ENCODE measurements around the gene MYO1F. TPM values are rescaled to one million over a fixed set of nuclear protein-coding genes. Genes with fewer than 3 reads are reported as not detected.

Gene MYO1F
- total RNA-seq, 1 donor from 2014 or later, result 0.69 TPM

DNA sequence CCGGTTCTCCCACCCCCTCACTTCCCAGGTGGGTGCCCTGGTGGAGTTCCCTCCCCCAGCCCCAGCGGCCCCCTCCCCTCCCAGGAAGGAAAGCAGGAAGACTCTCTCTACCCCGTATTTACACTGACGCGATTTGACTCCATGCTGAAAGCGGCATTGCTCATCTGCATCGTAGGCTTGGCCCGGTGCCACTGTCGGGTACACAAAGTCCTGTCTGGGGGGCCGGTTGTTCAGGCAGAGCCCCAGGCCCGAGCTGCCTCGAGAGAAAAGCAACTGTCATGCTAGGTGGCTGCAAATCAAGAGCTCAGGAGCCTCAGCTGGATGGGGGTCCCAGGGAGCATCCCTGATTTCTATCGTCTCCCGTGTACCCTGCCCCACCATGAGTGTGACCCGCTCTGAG, 18.4 kb upstream of the MYO1F start:
- H3K27me3 Mint-ChIP-seq (ENCODE audit: low read depth), result peaks cover 4% of the 10 kb centered on the region
- H3K27ac Mint-ChIP-seq, result no peak overlapping the region
- peaks cover 10% of the 10 kb centered on the region for H3K4me1 Mint-ChIP-seq
- no peak for DNase-seq (ENCODE audit: low spot score in 2 of 2, unreplicated experiment in 2 of 2)
- no peak overlapping the region for H3K4me3 Mint-ChIP-seq
- H3K9me3 Mint-ChIP-seq, result peaks cover 6% of the 10 kb centered on the region
- peaks cover 36% of the 10 kb centered on the region for H3K36me3 Mint-ChIP-seq
- TF ChIP-seq, protein P1, sequence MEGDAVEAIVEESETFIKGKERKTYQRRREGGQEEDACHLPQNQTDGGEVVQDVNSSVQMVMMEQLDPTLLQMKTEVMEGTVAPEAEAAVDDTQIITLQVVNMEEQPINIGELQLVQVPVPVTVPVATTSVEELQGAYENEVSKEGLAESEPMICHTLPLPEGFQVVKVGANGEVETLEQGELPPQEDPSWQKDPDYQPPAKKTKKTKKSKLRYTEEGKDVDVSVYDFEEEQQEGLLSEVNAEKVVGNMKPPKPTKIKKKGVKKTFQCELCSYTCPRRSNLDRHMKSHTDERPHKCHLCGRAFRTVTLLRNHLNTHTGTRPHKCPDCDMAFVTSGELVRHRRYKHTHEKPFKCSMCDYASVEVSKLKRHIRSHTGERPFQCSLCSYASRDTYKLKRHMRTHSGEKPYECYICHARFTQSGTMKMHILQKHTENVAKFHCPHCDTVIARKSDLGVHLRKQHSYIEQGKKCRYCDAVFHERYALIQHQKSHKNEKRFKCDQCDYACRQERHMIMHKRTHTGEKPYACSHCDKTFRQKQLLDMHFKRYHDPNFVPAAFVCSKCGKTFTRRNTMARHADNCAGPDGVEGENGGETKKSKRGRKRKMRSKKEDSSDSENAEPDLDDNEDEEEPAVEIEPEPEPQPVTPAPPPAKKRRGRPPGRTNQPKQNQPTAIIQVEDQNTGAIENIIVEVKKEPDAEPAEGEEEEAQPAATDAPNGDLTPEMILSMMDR (IDR thresholded peaks at IDR 0.05; ENCODE audit: unreplicated experiment), result no peak

DNA sequence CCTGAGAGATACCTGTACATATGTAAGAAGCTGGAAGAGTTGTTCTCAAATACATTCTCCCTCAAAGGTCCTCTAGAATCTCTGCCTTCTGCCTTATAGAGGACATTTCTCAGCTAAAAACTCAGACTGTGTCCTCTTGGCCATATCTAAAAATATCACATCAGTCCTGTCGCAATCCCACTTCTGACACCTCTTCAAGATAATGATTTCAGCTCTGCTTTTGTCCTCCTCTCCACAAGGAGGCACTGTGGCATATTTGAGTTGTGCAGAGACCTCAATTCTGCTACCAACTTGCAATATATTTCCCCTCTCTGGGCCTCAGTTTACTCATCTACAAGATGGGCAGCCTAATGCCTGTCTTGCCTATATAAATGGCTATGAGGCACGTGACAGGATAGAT, 16.7 kb upstream of the MYO1F start:
- Mint-ChIP-seq H3K36me3 (peaks cover 28% of the 10 kb centered on the region), H3K4me3 (peak overlapping the region; percentile 7), H3K4me1 (peaks cover 10% of the 10 kb centered on the region), H3K27ac (no peak overlapping the region), H3K9me3 (peaks cover 6% of the 10 kb centered on the region), H3K27me3 (ENCODE audit: low read depth) (peaks cover 4% of the 10 kb centered on the region)
- no peak for DNase-seq (ENCODE audit: low spot score in 2 of 2, unreplicated experiment in 2 of 2)
- TF ChIP-seq, protein P1 (IDR thresholded peaks at IDR 0.05; ENCODE audit: unreplicated experiment), result peak; percentile 22

DNA sequence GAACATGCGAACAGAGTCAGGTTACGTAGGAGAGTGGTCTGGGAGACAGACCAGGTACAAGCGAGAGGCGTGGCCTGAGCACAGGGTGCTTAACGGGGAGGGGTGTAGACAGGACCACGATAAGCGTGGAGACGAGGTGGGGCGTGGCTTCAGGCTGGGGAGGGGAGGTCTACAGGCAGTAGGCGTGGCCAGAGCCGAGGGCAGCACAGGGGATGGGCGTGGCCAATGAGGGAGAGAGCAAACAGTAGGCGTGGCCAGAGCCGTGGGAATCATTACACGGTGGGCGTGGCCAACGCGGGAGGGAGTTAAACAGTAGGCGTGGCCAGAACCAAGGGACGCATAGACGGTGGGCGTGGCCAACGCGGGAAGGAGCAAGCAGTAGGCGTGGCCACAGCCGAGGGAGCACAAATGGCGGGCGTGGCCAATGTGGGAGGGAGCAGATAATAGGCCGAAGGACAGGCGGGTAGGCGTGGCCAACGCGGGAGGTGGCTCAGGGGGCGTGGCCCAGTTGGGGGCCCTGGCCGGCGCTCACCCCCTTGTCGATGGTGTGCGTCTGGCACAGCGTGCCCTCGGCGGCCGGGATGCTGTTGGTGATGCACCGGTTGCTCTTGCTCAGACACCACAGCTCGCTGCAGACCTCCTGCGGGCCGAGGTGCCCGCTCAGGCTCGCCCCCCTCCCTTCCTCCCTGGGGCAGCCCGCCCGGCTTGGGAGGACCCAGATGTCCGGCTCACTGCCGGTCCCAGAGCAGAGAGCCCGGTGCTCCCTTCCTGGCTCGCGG, 15.2 kb upstream of the MYO1F start:
- TF ChIP-seq, protein P1 (IDR thresholded peaks at IDR 0.05; ENCODE audit: unreplicated experiment), result no peak
- peak; percentile 99 to 100 for DNase-seq (ENCODE audit: low spot score in 2 of 2, unreplicated experiment in 2 of 2)
- Mint-ChIP-seq H3K9me3 (peaks cover 6% of the 10 kb centered on the region), H3K4me1 (peaks cover 10% of the 10 kb centered on the region), H3K27ac (peak overlapping the region; percentile 75), H3K27me3 (ENCODE audit: low read depth) (peaks cover 6% of the 10 kb centered on the region), H3K36me3 (peaks cover 24% of the 10 kb centered on the region), H3K4me3 (peak overlapping the region; percentile 60)

DNA sequence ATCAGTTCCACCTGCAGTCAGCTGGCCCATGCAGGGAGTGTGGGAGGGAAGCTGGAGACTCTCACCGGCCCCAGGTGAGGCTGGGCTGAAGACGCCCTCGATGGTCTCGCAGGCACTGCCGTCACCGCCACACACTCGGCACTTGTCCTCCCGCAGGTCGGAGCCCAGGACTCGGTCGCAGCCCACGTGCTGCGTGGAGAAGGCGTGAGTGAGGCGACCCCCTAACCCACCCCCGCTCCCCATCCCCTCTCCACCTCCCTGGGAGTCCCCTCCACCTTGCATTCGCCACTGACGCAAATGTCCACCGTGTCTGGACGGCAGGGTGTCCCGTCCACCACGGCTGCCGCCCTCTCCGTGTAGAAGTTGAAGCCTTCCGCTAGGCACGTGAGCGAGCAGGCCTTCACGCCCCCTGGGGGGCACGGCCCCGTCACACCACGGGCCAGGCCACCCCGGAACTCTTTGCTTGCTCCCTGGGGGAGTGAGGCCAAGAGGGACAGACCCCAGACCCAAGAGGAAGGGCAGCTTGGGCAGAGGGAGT, 12.0 kb upstream of the MYO1F start:
- Mint-ChIP-seq H3K4me1 (peaks cover 10% of the 10 kb centered on the region), H3K36me3 (peaks cover 18% of the 10 kb centered on the region), H3K4me3 (no peak overlapping the region), H3K9me3 (peaks cover 6% of the 10 kb centered on the region), H3K27me3 (ENCODE audit: low read depth) (peaks cover 6% of the 10 kb centered on the region), H3K27ac (no peak overlapping the region)
- TF ChIP-seq, protein P1 (IDR thresholded peaks at IDR 0.05; ENCODE audit: unreplicated experiment), result no peak
- no peak for DNase-seq (ENCODE audit: low spot score in 2 of 2, unreplicated experiment in 2 of 2)

DNA sequence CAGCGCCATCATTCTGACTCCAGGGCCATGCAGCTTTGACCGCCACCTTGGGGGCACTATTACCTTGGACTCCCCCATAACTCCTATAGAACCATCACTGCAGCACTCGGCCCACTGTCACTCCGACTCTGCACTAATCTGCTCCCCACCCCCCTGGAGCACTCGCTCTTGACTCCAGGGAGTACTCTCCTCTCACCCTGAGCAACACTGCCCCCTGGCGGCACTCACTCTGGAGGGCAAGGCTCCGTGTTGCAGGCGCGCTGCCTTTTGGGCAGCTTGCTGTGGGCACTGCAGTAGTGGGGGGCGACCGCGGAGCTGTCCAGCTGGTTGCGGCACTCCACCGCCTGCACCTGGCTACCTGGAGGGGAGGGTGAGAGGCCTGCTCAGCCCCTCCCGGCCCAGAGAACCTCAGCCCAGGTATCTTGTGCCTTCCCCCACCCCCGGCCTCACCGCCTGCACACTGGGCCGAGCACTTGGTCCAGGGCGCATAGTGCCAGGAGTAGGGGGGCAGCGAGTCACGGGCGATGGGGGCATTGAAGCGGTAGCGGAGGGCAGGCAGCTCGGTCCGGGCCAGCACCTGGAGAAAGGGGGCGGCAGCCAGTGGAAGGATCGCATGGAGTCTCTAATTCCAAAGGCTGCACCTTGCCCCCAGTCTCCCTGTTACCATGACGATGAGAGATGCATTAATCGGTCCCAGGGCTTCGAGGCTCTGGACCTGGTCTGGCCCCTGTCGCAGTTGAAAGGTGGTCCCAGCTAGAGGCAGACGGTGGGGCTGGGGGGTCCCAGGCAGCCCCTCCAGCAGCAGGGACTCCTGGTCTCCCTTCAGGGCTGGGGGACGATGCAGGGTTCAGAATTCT, 8.9 kb upstream of the MYO1F start:
- peak; percentile 53 to 65 for DNase-seq (ENCODE audit: low spot score in 2 of 2, unreplicated experiment in 2 of 2)
- no peaks in the 10 kb centered on the region for H3K4me1 Mint-ChIP-seq
- H3K36me3 Mint-ChIP-seq, result peaks cover 18% of the 10 kb centered on the region
- H3K4me3 Mint-ChIP-seq, result no peak overlapping the region
- peaks cover 5% of the 10 kb centered on the region for H3K27me3 Mint-ChIP-seq (ENCODE audit: low read depth)
- no peak overlapping the region for H3K27ac Mint-ChIP-seq
- TF ChIP-seq, protein P1 (IDR thresholded peaks at IDR 0.05; ENCODE audit: unreplicated experiment), result peak; percentile 70
- no peaks in the 10 kb centered on the region for H3K9me3 Mint-ChIP-seq

Measured in mesothelial cell of epicardium (in vitro differentiated cells).